Panc1 (cell line): ENCODE measurements around the gene SF3A2. TPM values are rescaled to one million over a fixed set of nuclear protein-coding genes. Genes with fewer than 3 reads are reported as not detected.

Experiments
- ATAC-seq: fragments of 200-7000 bp; cut with Tn5 transposase; 2 replicates; pipeline ENCODE4 v1.9.1; 2020; ENCODE audit warnings: mild to moderate bottlenecking, moderate library complexity
- BruUV-seq: library from RNA; stranded (reverse); fragments of 400-500 nt; replicated peaks from 2 replicates; lab custom pipeline; 2021; lab: Mats Ljungman, UMichigan
- CTCF ChIA-PET: fragments of 300-600 bp; sonication (Branson Sonifier 250); formaldehyde crosslinking; loops from one replicate; lab custom pipeline; 2022; ENCODE audit warnings: antibody characterized with exemption; lab: Charles Lee
- POLR2A ChIA-PET: fragments of 300-600 bp; sonication (Branson Sonifier 250); formaldehyde crosslinking; loops from one replicate; lab custom pipeline; 2022; ENCODE audit warnings: antibody characterized with exemption; lab: Charles Lee
- DNase-seq: peaks from one replicate; pipeline ENCODE4 v3.0.0-alpha.2; 2010; ENCODE audit warnings: low read depth, low spot score
- H3K27ac ChIP-seq: 2 replicates; pipeline ENCODE4 v1.5.1; 2011; ENCODE audit warnings: mild to moderate bottlenecking, low read length, inconsistent platforms
- H3K27me3 ChIP-seq: fragments of 200-500 bp; sonication (Bioruptor generic); 2 replicates; pipeline ENCODE4 v1.6.0; 2014; ENCODE audit warnings: low read length, inconsistent platforms; ENCODE audit not compliant: control insufficient read depth, insufficient read depth
- H3K36me3 ChIP-seq: fragments of 200-500 bp; sonication (Bioruptor generic); 2 replicates; pipeline ENCODE4 v1.5.1; 2014; ENCODE audit warnings: inconsistent platforms, mild to moderate bottlenecking, low read length, moderate library complexity; ENCODE audit not compliant: control insufficient read depth, insufficient read depth
- H3K4me1 ChIP-seq: 2 replicates; pipeline ENCODE4 v1.5.1; 2011; ENCODE audit warnings: inconsistent platforms, mild to moderate bottlenecking, low read length, moderate library complexity; ENCODE audit not compliant: control insufficient read depth, insufficient read depth
- H3K4me3 ChIP-seq, 2 experiments: 2 replicates each; pipeline ENCODE4 v1.5.1; 2011 to 2012; ENCODE audit warnings: low read depth in 2 of 2, low read length in 2 of 2, mild to moderate bottlenecking in 2 of 2, inconsistent platforms in 1 of 2, moderate library complexity in 1 of 2
- H3K9me3 ChIP-seq: fragments of 200-500 bp; sonication (Bioruptor generic); 2 replicates; pipeline ENCODE4 v1.5.1; 2014; ENCODE audit warnings: low read depth, mild to moderate bottlenecking, inconsistent platforms, low read length, moderate library complexity; ENCODE audit not compliant: control insufficient read depth, insufficient read depth
- CTCF ChIP-seq: fragments of 450-650 bp; IDR thresholded peaks from 2 replicates; pipeline ENCODE4 v1.5.1; 2017; ENCODE audit warnings: mild to moderate bottlenecking
- POLR2AphosphoS5 ChIP-seq: IDR thresholded peaks from 2 replicates; pipeline ENCODE4 v1.6.1; 2012; ENCODE audit warnings: mild to moderate bottlenecking, low read depth, low read length, moderate library complexity
- REST ChIP-seq, 2 experiments: IDR thresholded peaks; 2 replicates each; pipeline ENCODE4 v1.6.1; 2011 to 2012; ENCODE audit warnings: low read depth in 2 of 2, control low read depth in 1 of 2, low read length in 1 of 2, mild to moderate bottlenecking in 1 of 2, moderate library complexity in 1 of 2; ENCODE audit not compliant: insufficient read depth in 1 of 2
- SIN3A ChIP-seq: IDR thresholded peaks from 2 replicates; pipeline ENCODE4 v1.6.1; 2012; ENCODE audit warnings: low read depth, mild to moderate bottlenecking, low read length, moderate library complexity, borderline replicate concordance; ENCODE audit not compliant: insufficient read depth
- TCF7L2 ChIP-seq: IDR thresholded peaks from 2 replicates; pipeline ENCODE4 v1.6.1; 2011; ENCODE audit warnings: mild to moderate bottlenecking, low read depth, low read length, inconsistent platforms
- in situ Hi-C: cut with HindIII; loops from 2 replicates; pipeline ENCODE4 v1.10.0; 2016; ENCODE audit warnings: low sequenced_read_pairs, low pct_unique_long_range_greater_than_20kb
- intact Hi-C: fragments of 100-400 bp; cut with micrococcal nuclease; formaldehyde crosslinking; loops from one replicate; pipeline ENCODE4 v1.10.0; 2022; ENCODE audit not compliant: unreplicated experiment
- total RNA-seq: library from RNA; stranded (reverse); gene quantifications from one replicate; pipeline ENCODE4 v1.2.1, GENCODE V29; 2021; ENCODE audit not compliant: unreplicated experiment

Gene SF3A2
- total RNA-seq, 1 experiment from 2014 or later = 103 TPM

- Histone ChIP-seq H3K9me3 (no peaks in the 10 kb centered on the region), H3K27me3 (no peaks in the 10 kb centered on the region), H3K36me3 (no peaks in the 10 kb centered on the region), H3K4me3 (no peak overlapping the region), H3K4me1 (0 out of 2 replicates have a peak, but pooled peaks cover 3% of the 10 kb centered on the region), H3K27ac (no peak overlapping the region)
- ChIA-PET POLR2A (no interaction called here), CTCF (interaction anchor here (0.8 kb wide), 1 partner anchor 66 kb away, joined by 3 read pairs; no protein-coding TSS in a partner anchor)
- in situ Hi-C loops (no loop called here), intact Hi-C loops (no loop called here)
- BruUV-seq = no TSS peak
- DNase-seq (no peak), ATAC-seq (peak; percentile 3; the same call in 1 of the 2 replicates)
- no peak for TF ChIP-seq SIN3A
Observed at GRCh38 chr19:2221918-2222317, 14.7 kb upstream of the SF3A2 start.

GRCh38 chr19:2223391-2223790 lies 13.2 kb upstream of the SF3A2 start:
- no peaks in the 10 kb centered on the region for H3K36me3 ChIP-seq
- H3K9me3 ChIP-seq = no peaks in the 10 kb centered on the region
- H3K4me1 ChIP-seq = 0 out of 2 replicates have a peak, but pooled peaks cover 3% of the 10 kb centered on the region
- no peak overlapping the region for H3K4me3 ChIP-seq
- no peak for TF ChIP-seq TCF7L2
- no peak for TF ChIP-seq SIN3A
- no peak for TF ChIP-seq REST (IDR thresholded peaks at IDR 0.05; ENCODE audit: insufficient read depth in 1 of 2, low read depth in 2 of 2, low read length in 1 of 2)
- TF ChIP-seq POLR2AphosphoS5 = no peak
- TF ChIP-seq CTCF = no peak
- intact Hi-C loops = no loop called here
- in situ Hi-C loops = no loop called here
- POLR2A ChIA-PET = no interaction called here
- CTCF ChIA-PET = no interaction called here
- DNase-seq = no peak
- BruUV-seq = no TSS peak
- ATAC-seq = no peak
- H3K27me3 ChIP-seq = no peaks in the 10 kb centered on the region
- H3K27ac ChIP-seq = no peak overlapping the region

- no peak for ATAC-seq
Observed at GRCh38 chr19:2223959-2224358, 12.7 kb upstream of the SF3A2 start.

More at GRCh38 chr19:2223959-2224358, 12.7 kb upstream of the SF3A2 start:
- Histone ChIP-seq H3K27ac (no peak overlapping the region), H3K4me3 (no peak overlapping the region), H3K27me3 (no peaks in the 10 kb centered on the region), H3K4me1 (0 out of 2 replicates have a peak, but pooled peaks cover 3% of the 10 kb centered on the region), H3K9me3 (no peaks in the 10 kb centered on the region), H3K36me3 (no peaks in the 10 kb centered on the region)
- intact Hi-C loops (no loop called here), in situ Hi-C loops (no loop called here)
- no TSS peak for BruUV-seq
- DNase-seq = no peak
- POLR2A ChIA-PET = no interaction called here
- no peak for TF ChIP-seq POLR2AphosphoS5
- no peak for TF ChIP-seq REST (IDR thresholded peaks at IDR 0.05; ENCODE audit: insufficient read depth in 1 of 2, low read depth in 2 of 2, low read length in 1 of 2)
- TF ChIP-seq CTCF = no peak
- no peak for TF ChIP-seq TCF7L2
- TF ChIP-seq SIN3A = no peak
- CTCF ChIA-PET = no interaction called here
